Measurements from ENCODE around the gene SIGLEC10.
"Not testable (repeated sequence)": the region's sequence is repeated elsewhere in the genome, so short reads cannot be mapped to it uniquely, and the experiment has no call there.

Gene SIGLEC10

GRCh38 chr19:51421229-51422052, 4.0 kb upstream of the SIGLEC10 start:
- no peak overlapping the region for H3K4me3 ChIP-seq (ENCODE audit: low read depth in 1 of 2, low read length in 2 of 2)
- H3K79me2 ChIP-seq (ENCODE audit: insufficient read depth, low read length), result no peaks in the 10 kb centered on the region
- H3K27me3 ChIP-seq (ENCODE audit: insufficient read depth, low read length, poor library complexity), result no peaks in the 10 kb centered on the region
- DNase-seq, result no peak
- no peak overlapping the region for H3K9ac ChIP-seq (ENCODE audit: low read depth, low read length)
- no peak overlapping the region for H2AFZ ChIP-seq (ENCODE audit: low read depth, low read length)
- H3K9me3 ChIP-seq (ENCODE audit: insufficient read depth, low read length, severe bottlenecking), result no peaks in the 10 kb centered on the region
- no peaks in the 10 kb centered on the region for H3K36me3 ChIP-seq (ENCODE audit: insufficient read depth, low read length)
- no peak overlapping the region for H3K27ac ChIP-seq (ENCODE audit: low read length)
- no peaks in the 10 kb centered on the region for H3K4me1 ChIP-seq (ENCODE audit: insufficient read depth, low read length)
- ATAC-seq (ENCODE audit: insufficient read depth, low read depth), result peak; percentile 40; the same call in 1 of the 3 replicates
- H3K4me2 ChIP-seq (ENCODE audit: insufficient read depth, low read length), result no peak overlapping the region
- H4K20me1 ChIP-seq (ENCODE audit: insufficient read depth, low read length), result peaks cover 4% of the 10 kb centered on the region; the same call in 1 of the 2 replicates
- TF ChIP-seq EZH2 (IDR thresholded peaks at IDR 0.05; ENCODE audit: borderline replicate concordance, low read depth, low read length, severe bottlenecking) (no peak), CTCF (IDR thresholded peaks at IDR 0.05; ENCODE audit: borderline replicate concordance, extremely low read depth, low read length, poor library complexity, severe bottlenecking) (no peak)

- H3K36me3 ChIP-seq (ENCODE audit: insufficient read depth, low read length); H3K4me1 ChIP-seq (ENCODE audit: insufficient read depth, low read length); H3K27ac ChIP-seq (ENCODE audit: low read length); H3K4me3 ChIP-seq (ENCODE audit: low read depth in 1 of 2, low read length in 2 of 2); H3K27me3 ChIP-seq (ENCODE audit: insufficient read depth, low read length, poor library complexity); DNase-seq; H3K9me3 ChIP-seq (ENCODE audit: insufficient read depth, low read length, severe bottlenecking); H3K4me2 ChIP-seq (ENCODE audit: insufficient read depth, low read length); ATAC-seq (ENCODE audit: insufficient read depth, low read depth); H4K20me1 ChIP-seq (ENCODE audit: insufficient read depth, low read length); H3K79me2 ChIP-seq (ENCODE audit: insufficient read depth, low read length); H2AFZ ChIP-seq (ENCODE audit: low read depth, low read length); H3K9ac ChIP-seq (ENCODE audit: low read depth, low read length): not testable (repeated sequence)
Measured at GRCh38 chr19:51420511-51420910, 3.1 kb upstream of the SIGLEC10 start.

DNA sequence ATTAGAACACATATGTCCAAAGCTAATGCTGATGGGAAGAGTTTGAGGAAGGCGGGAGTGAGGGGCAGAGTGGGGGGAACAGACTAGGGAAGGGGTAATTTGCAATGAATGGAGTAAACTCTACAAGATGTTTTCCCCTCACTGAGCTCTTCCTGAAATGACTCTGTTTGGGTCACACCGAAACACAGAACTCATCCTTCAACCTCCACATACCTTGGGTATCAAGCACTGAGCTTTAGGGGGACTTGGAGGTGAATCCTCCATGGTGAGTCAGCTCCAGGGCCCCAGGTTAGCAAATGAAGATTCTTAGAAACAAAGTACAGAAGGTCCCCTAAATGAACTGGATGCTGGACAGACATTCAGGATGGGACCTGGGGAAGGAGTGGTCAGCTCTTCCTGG, 1.3 kb upstream of the SIGLEC10 start:
- Histone ChIP-seq H3K36me3 (ENCODE audit: insufficient read depth, low read length) (no peaks in the 10 kb centered on the region), H2AFZ (ENCODE audit: low read depth, low read length) (no peak overlapping the region), H3K4me2 (ENCODE audit: insufficient read depth, low read length) (no peak overlapping the region), H3K27ac (ENCODE audit: low read length) (no peak overlapping the region), H3K9ac (ENCODE audit: low read depth, low read length) (no peak overlapping the region), H3K27me3 (ENCODE audit: insufficient read depth, low read length, poor library complexity) (no peaks in the 10 kb centered on the region), H3K4me1 (ENCODE audit: insufficient read depth, low read length) (no peaks in the 10 kb centered on the region), H3K9me3 (ENCODE audit: insufficient read depth, low read length, severe bottlenecking) (no peaks in the 10 kb centered on the region), H3K79me2 (ENCODE audit: insufficient read depth, low read length) (no peaks in the 10 kb centered on the region), H4K20me1 (ENCODE audit: insufficient read depth, low read length) (no peaks in the 10 kb centered on the region; the same call in 1 of the 2 replicates), H3K4me3 (ENCODE audit: low read depth in 1 of 2, low read length in 2 of 2) (no peak overlapping the region)
- no peak for TF ChIP-seq CTCF (IDR thresholded peaks at IDR 0.05; ENCODE audit: borderline replicate concordance, extremely low read depth, low read length, poor library complexity, severe bottlenecking)
- no peak for TF ChIP-seq EZH2 (IDR thresholded peaks at IDR 0.05; ENCODE audit: borderline replicate concordance, low read depth, low read length, severe bottlenecking)
- ATAC-seq (ENCODE audit: insufficient read depth, low read depth), result no peak
- no peak for DNase-seq

GRCh38 chr19:51417810-51418157, 342 bp upstream of the SIGLEC10 start:
- Histone ChIP-seq H2AFZ (ENCODE audit: low read depth, low read length) (no peak overlapping the region), H3K9me3 (ENCODE audit: insufficient read depth, low read length, severe bottlenecking) (no peaks in the 10 kb centered on the region), H3K4me2 (ENCODE audit: insufficient read depth, low read length) (no peak overlapping the region), H3K9ac (ENCODE audit: low read depth, low read length) (no peak overlapping the region), H4K20me1 (ENCODE audit: insufficient read depth, low read length) (no peaks in the 10 kb centered on the region; the same call in 1 of the 2 replicates), H3K4me1 (ENCODE audit: insufficient read depth, low read length) (no peaks in the 10 kb centered on the region), H3K27ac (ENCODE audit: low read length) (no peak overlapping the region), H3K79me2 (ENCODE audit: insufficient read depth, low read length) (no peaks in the 10 kb centered on the region), H3K4me3 (ENCODE audit: low read depth in 1 of 2, low read length in 2 of 2) (no peak overlapping the region), H3K27me3 (ENCODE audit: insufficient read depth, low read length, poor library complexity) (no peaks in the 10 kb centered on the region), H3K36me3 (ENCODE audit: insufficient read depth, low read length) (no peaks in the 10 kb centered on the region)
- TF ChIP-seq CTCF (IDR thresholded peaks at IDR 0.05; ENCODE audit: borderline replicate concordance, extremely low read depth, low read length, poor library complexity, severe bottlenecking), result no peak
- TF ChIP-seq EZH2 (IDR thresholded peaks at IDR 0.05; ENCODE audit: borderline replicate concordance, low read depth, low read length, severe bottlenecking), result no peak
- DNase-seq (no peak), ATAC-seq (ENCODE audit: insufficient read depth, low read depth) (no peak)

DNA sequence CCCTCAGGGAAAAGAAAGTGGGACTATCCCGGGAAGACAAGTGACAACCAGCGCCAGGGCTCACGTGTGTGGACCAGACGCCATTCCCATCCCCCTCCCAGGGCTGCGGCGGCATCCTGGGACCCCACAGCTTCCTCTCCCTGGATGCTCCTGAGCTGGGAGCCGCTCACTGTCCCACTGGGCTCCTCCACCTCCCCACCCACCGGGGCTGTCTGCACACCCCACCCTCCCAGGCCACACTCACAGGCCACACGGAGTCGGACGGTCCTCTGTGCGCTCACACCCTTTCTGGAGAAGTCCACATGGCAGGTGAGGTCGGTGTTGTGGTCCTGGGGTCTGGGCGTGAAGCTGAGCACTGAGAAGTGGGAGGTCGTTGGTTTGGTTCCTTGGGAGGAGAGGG, 1.0 kb downstream of the SIGLEC10 start:
- not testable (repeated sequence) for H3K79me2 ChIP-seq (ENCODE audit: insufficient read depth, low read length); DNase-seq; H3K9ac ChIP-seq (ENCODE audit: low read depth, low read length); H2AFZ ChIP-seq (ENCODE audit: low read depth, low read length); H3K36me3 ChIP-seq (ENCODE audit: insufficient read depth, low read length); ATAC-seq (ENCODE audit: insufficient read depth, low read depth); H3K27ac ChIP-seq (ENCODE audit: low read length); H3K4me2 ChIP-seq (ENCODE audit: insufficient read depth, low read length); H3K27me3 ChIP-seq (ENCODE audit: insufficient read depth, low read length, poor library complexity); H3K4me3 ChIP-seq (ENCODE audit: low read depth in 1 of 2, low read length in 2 of 2); H3K9me3 ChIP-seq (ENCODE audit: insufficient read depth, low read length, severe bottlenecking); H4K20me1 ChIP-seq (ENCODE audit: insufficient read depth, low read length); H3K4me1 ChIP-seq (ENCODE audit: insufficient read depth, low read length)

Measured in DND-41 (cell line).